Kidney epithelial cell (primary cell): Measurements from ENCODE around the gene TFDP2. TPM values are rescaled to one million over a fixed set of nuclear protein-coding genes. Genes with fewer than 3 reads are reported as not detected.
"Not testable (repeated sequence)": the region's sequence is repeated elsewhere in the genome, so short reads cannot be mapped to it uniquely, and the experiment has no call there.

Experiments used
- DNase-seq: peaks from one replicate; pipeline ENCODE4 v3.0.0-alpha.2; 2010; ENCODE audit warnings: low read depth
- H3K27me3 ChIP-seq: 2 replicates; pipeline ENCODE4 v1.6.0; 2011; ENCODE audit warnings: low read length; ENCODE audit not compliant: control insufficient read depth, insufficient read depth
- H3K36me3 ChIP-seq: 2 replicates; pipeline ENCODE4 v1.5.1; 2011; ENCODE audit warnings: low read length; ENCODE audit not compliant: control insufficient read depth, insufficient read depth
- H3K4me3 ChIP-seq: 2 replicates; pipeline ENCODE4 v1.5.1; 2011; ENCODE audit warnings: low read depth, mild to moderate bottlenecking, control low read depth, low read length
- CTCF ChIP-seq: IDR thresholded peaks from 2 replicates; pipeline ENCODE4 v1.5.1; 2011; ENCODE audit warnings: mild to moderate bottlenecking, moderate library complexity, low read length, control low read depth, inconsistent platforms; ENCODE audit not compliant: insufficient read depth, poor library complexity, severe bottlenecking
- total RNA-seq: library from RNA; depleted of rRNA; stranded (reverse); fragments of >200 nt; gene quantifications from 2 replicates; pipeline ENCODE4 v1.2.3, GENCODE V29; 2015

The TFDP2 gene
- total RNA-seq, 1 donor from 2014 or later = 48.0 TPM

GRCh38 chr3:142019794-142020320 is 129.5 kb downstream of the TFDP2 start:
- H3K27me3 ChIP-seq = no peaks in the 10 kb centered on the region
- no peak for DNase-seq
- no peak overlapping the region for H3K4me3 ChIP-seq
- no peak for TF ChIP-seq CTCF
- no peaks in the 10 kb centered on the region for H3K36me3 ChIP-seq

DNA sequence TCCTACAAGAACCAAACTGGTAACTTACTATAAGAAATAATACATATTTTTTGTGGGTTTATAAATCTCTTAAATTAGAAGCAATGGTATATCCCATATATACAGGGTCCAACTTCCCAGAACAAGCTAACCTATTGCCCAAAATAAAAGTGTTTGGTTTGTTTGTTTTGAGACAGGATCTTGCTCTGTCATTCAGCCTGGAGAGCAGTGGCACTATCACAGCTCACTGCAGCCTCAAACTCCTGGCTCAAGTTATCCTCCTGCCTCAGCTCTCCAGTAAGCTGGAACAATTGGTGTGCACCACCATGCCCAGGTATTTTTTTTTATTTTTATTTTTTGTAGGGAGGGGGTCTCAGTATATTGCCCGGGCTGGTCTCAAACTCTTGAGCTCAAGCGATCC is 135.4 kb downstream of the TFDP2 start:
- no peak for DNase-seq
- TF ChIP-seq CTCF = no peak
- Histone ChIP-seq H3K4me3 (no peak overlapping the region), H3K27me3 (no peaks in the 10 kb centered on the region), H3K36me3 (no peaks in the 10 kb centered on the region)

DNA sequence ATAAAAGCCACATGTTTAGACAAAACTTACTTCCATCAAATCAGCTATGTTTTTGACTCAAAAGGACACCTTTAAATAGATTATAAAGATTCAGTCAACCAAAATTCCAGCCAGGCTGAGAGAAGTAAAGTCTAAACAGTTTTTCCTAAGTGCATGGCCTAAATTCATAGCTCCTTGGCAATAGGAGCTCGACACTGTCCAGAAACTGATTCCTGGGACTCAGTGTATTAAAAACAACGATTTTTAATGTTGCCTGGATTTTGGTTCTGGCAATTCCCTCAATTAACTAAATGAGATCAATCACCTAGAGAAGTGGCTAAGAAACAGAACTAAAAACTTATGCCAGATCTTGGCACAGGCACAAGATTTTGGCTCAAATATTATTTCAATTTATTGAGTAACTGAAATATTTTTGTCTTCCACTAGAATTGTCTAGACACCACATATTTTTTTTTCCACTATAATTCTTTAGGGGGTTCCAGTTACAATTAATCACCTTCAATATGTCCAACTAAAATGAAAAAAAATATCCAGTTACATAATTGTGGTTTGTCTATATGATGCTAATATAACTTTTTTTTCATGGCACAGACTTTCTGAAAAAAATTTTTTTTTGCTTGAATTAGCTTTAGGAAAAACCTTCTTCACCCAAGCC is 135.9 kb downstream of the TFDP2 start:
- DNase-seq = no peak
- no peak for TF ChIP-seq CTCF
- H3K36me3 ChIP-seq = no peaks in the 10 kb centered on the region
- no peaks in the 10 kb centered on the region for H3K27me3 ChIP-seq
- no peak overlapping the region for H3K4me3 ChIP-seq

DNA sequence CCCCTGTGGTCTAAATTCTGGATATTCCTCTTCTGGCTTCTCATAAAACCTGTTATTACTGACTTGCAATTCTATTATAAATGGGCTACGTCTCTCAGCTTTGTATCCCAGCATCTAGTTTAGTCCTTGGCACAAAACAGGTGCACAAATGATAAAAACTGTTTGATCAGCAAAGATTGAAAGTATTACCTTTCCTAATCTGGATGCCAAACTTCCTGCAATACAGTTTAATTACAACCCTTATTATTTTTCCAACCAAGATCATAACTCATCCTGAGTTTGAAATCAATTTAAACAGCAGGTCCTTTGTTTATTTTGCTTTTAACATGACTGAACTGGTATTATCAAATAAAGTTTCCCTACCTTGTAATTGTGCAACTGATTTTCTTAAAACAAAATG is 140.3 kb downstream of the TFDP2 start:
- no peak for TF ChIP-seq CTCF
- Histone ChIP-seq H3K36me3 (no peaks in the 10 kb centered on the region), H3K4me3 (no peak overlapping the region), H3K27me3 (no peaks in the 10 kb centered on the region)
- DNase-seq = no peak

- DNase-seq = no peak
- Histone ChIP-seq H3K36me3 (no peaks in the 10 kb centered on the region), H3K27me3 (no peaks in the 10 kb centered on the region), H3K4me3 (no peak overlapping the region)
- no peak for TF ChIP-seq CTCF
Observed at GRCh38 chr3:142007710-142008399, 141.5 kb downstream of the TFDP2 start.

DNA sequence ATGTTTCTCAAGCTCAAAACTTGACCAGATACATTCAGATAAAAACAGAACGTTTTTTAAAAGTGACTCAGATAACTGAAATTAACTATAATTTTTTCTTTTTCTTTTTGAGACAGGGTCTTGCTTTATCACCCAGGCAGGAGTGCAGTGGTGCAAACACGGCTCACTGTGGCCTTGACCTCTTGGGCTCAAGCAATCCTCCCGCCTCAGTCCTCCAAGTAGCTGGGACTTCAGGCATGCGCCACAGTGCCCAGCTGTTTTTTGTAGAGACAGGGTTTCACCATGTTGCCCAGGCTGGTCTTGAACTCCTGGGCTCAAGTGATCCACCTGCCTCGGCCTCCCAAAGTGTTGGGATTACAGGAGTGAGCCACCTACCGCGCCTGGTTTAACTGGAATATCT is 144.4 kb downstream of the TFDP2 start:
- not testable (repeated sequence) for H3K36me3 ChIP-seq, H3K4me3 ChIP-seq, DNase-seq, H3K27me3 ChIP-seq
